Renal cortical epithelial cell (primary cell): ENCODE data around the gene UQCC5. TPM values are rescaled to one million over a fixed set of nuclear protein-coding genes. Genes with fewer than 3 reads are reported as not detected.
"Not testable (repeated sequence)": the region's sequence is repeated elsewhere in the genome, so short reads cannot be mapped to it uniquely, and the experiment has no call there.

Experiments
- DNase-seq: peaks from one replicate; pipeline ENCODE4 v3.0.0-alpha.2; 2011; ENCODE audit warnings: low read depth
- total RNA-seq: library from RNA; depleted of rRNA; stranded (reverse); fragments of >200 nt; gene quantifications from 2 replicates; pipeline ENCODE4 v1.2.3, GENCODE V29; 2014

The UQCC5 gene
- total RNA-seq, 1 donor from 2014 or later, result 2.4 TPM

GRCh38 chr3:52522651-52523251, 13.7 kb upstream of the UQCC5 start:
- DNase-seq, result no peak

- no peak for DNase-seq
These were observed 12.8 kb upstream of the UQCC5 start for GRCh38 chr3:52523386-52524257.

- no peak for DNase-seq
These were observed 12.1 kb upstream of the UQCC5 start for GRCh38 chr3:52524258-52524751.

GRCh38 chr3:52524752-52525679, 11.4 kb upstream of the UQCC5 start:
- no peak for DNase-seq

GRCh38 chr3:52525680-52526561, 10.5 kb upstream of the UQCC5 start:
- peak; percentile 16 for DNase-seq

GRCh38 chr3:52526671-52527038, 9.8 kb upstream of the UQCC5 start:
- DNase-seq, result not testable (repeated sequence)

GRCh38 chr3:52527039-52527731, 9.2 kb upstream of the UQCC5 start:
- peak; percentile 25 for DNase-seq

GRCh38 chr3:52527732-52528585, 8.4 kb upstream of the UQCC5 start:
- DNase-seq, result no peak

- no peak for DNase-seq
These were observed 7.6 kb upstream of the UQCC5 start for GRCh38 chr3:52528586-52529375.

- no peak for DNase-seq
These were observed 6.8 kb upstream of the UQCC5 start for GRCh38 chr3:52529376-52530333.

GRCh38 chr3:52530918-52531826, 5.2 kb upstream of the UQCC5 start:
- DNase-seq, result no peak

- DNase-seq, result no peak
These were observed 4.4 kb upstream of the UQCC5 start for GRCh38 chr3:52531860-52532516.

- DNase-seq, result no peak
These were observed 3.9 kb upstream of the UQCC5 start for GRCh38 chr3:52532517-52532837.

GRCh38 chr3:52532838-52533622, 3.4 kb upstream of the UQCC5 start:
- DNase-seq, result no peak

- DNase-seq, result no peak
These were observed 2.7 kb upstream of the UQCC5 start, which contains the start of gene NT5DC2 for GRCh38 chr3:52533623-52534280. Gene NT5DC2 (minus strand): TSS chr3:52533857. CDS start chr3:52533737, 120 bp downstream.
